Measurements from ENCODE around the gene KIF4B.
"Not testable (repeated sequence)": the region's sequence is repeated elsewhere in the genome, so short reads cannot be mapped to it uniquely, and the experiment has no call there.

KIF4B gene

GRCh38 chr5:155013526-155013925 is at the start of gene KIF4B:
Gene KIF4B (plus strand): TSS chr5:155013755. CDS start chr5:155013860, 105 bp downstream.
- no peak for DNase-seq

GRCh38 chr5:154966081-154966841 is 47.3 kb upstream of the KIF4B start:
- DNase-seq: no peak

- no peak for DNase-seq
Observed at GRCh38 chr5:154966874-154967273, 46.7 kb upstream of the KIF4B start.

- DNase-seq: peak; percentile 44
Observed at GRCh38 chr5:154967421-154968024, 46.0 kb upstream of the KIF4B start.

GRCh38 chr5:154968953-154969352 is 44.6 kb upstream of the KIF4B start:
- DNase-seq: no peak

GRCh38 chr5:154970759-154971158 is 42.8 kb upstream of the KIF4B start:
- no peak for DNase-seq

GRCh38 chr5:154971501-154971900 is 42.1 kb upstream of the KIF4B start:
- DNase-seq: no peak

- DNase-seq: peak; percentile 47
Observed at GRCh38 chr5:154972476-154973080, 41.0 kb upstream of the KIF4B start.

- not testable (repeated sequence) for DNase-seq
Observed at GRCh38 chr5:154976082-154976481, 37.5 kb upstream of the KIF4B start.

GRCh38 chr5:154977409-154977808 is 36.1 kb upstream of the KIF4B start:
- no peak for DNase-seq

- not testable (repeated sequence) for DNase-seq
Observed at GRCh38 chr5:154978294-154978693, 35.3 kb upstream of the KIF4B start.

- no peak for DNase-seq
Observed at GRCh38 chr5:154984946-154985516, 28.5 kb upstream of the KIF4B start.

- no peak for DNase-seq
Observed at GRCh38 chr5:154986151-154986550, 27.4 kb upstream of the KIF4B start.

GRCh38 chr5:154989626-154990025 is 23.9 kb upstream of the KIF4B start:
- no peak for DNase-seq

GRCh38 chr5:154993461-154993860 is 20.1 kb upstream of the KIF4B start:
- no peak for DNase-seq

- no peak for DNase-seq
Observed at GRCh38 chr5:154995679-154996078, 17.9 kb upstream of the KIF4B start.

- DNase-seq: no peak
Observed at GRCh38 chr5:154997746-154998145, 15.8 kb upstream of the KIF4B start.

- DNase-seq: no peak
Observed at GRCh38 chr5:154999865-155000264, 13.7 kb upstream of the KIF4B start.

GRCh38 chr5:155001523-155001922 is 12.0 kb upstream of the KIF4B start:
- no peak for DNase-seq

- not testable (repeated sequence) for DNase-seq
Observed at GRCh38 chr5:155002722-155003121, 10.8 kb upstream of the KIF4B start.

GRCh38 chr5:155004138-155004744 is 9.3 kb upstream of the KIF4B start:
- DNase-seq: no peak

GRCh38 chr5:155006265-155006664 is 7.3 kb upstream of the KIF4B start:
- not testable (repeated sequence) for DNase-seq

- no peak for DNase-seq
Observed at GRCh38 chr5:155008669-155009068, 4.9 kb upstream of the KIF4B start.

Measured in NCI-H1694 (cell line).